ENCODE measurements around the gene CCDC175. TPM values are rescaled to one million over a fixed set of nuclear protein-coding genes. Genes with fewer than 3 reads are reported as not detected.

CCDC175 gene
- total RNA-seq, 1 donor from 2014 or later, result not detected

- intact Hi-C loops (cut with DNase I), result no loop called here
- DNase-seq (ENCODE audit: extremely low spot score in 2 of 2), result no peak
- Histone ChIP-seq H3K36me3 (no peaks in the 10 kb centered on the region), H3K4me3 (no peak overlapping the region), H3K27me3 (no peaks in the 10 kb centered on the region), H3K27ac (no peak overlapping the region), H3K9me3 (no peaks in the 10 kb centered on the region), H3K4me1 (no peaks in the 10 kb centered on the region)
- TF ChIP-seq POLR2AphosphoS5 (IDR thresholded peaks at IDR 0.05; ENCODE audit: insufficient read depth in 1 of 2, low read depth in 1 of 2), result no peak
Measured at GRCh38 chr14:59547310-59547709, 29.3 kb downstream of the CCDC175 start.

- no peaks in the 10 kb centered on the region for H3K4me1 ChIP-seq
- no peak overlapping the region for H3K4me3 ChIP-seq
- no peaks in the 10 kb centered on the region for H3K36me3 ChIP-seq
- TF ChIP-seq POLR2AphosphoS5 (IDR thresholded peaks at IDR 0.05; ENCODE audit: insufficient read depth in 1 of 2, low read depth in 1 of 2), result no peak
- no peak for TF ChIP-seq CTCF (IDR thresholded peaks at IDR 0.05)
- no peak for TF ChIP-seq POLR2A (IDR thresholded peaks at IDR 0.05)
- H3K9me3 ChIP-seq, result no peaks in the 10 kb centered on the region
- no peak for DNase-seq (ENCODE audit: extremely low spot score in 2 of 2)
- no peaks in the 10 kb centered on the region for H3K27me3 ChIP-seq
- intact Hi-C loops (cut with DNase I), result no loop called here
- no peak overlapping the region for H3K27ac ChIP-seq
Measured at GRCh38 chr14:59543873-59544272, 32.7 kb downstream of the CCDC175 start.

GRCh38 chr14:59541731-59542130, 34.9 kb downstream of the CCDC175 start:
- TF ChIP-seq POLR2A (IDR thresholded peaks at IDR 0.05) (no peak), CTCF (IDR thresholded peaks at IDR 0.05) (no peak), POLR2AphosphoS5 (IDR thresholded peaks at IDR 0.05; ENCODE audit: insufficient read depth in 1 of 2, low read depth in 1 of 2) (no peak)
- Histone ChIP-seq H3K27me3 (no peaks in the 10 kb centered on the region), H3K36me3 (no peaks in the 10 kb centered on the region), H3K4me3 (no peak overlapping the region), H3K9me3 (no peaks in the 10 kb centered on the region), H3K27ac (no peak overlapping the region), H3K4me1 (no peaks in the 10 kb centered on the region)
- DNase-seq (ENCODE audit: extremely low spot score in 2 of 2), result no peak
- intact Hi-C loops (cut with DNase I), result no loop called here

GRCh38 chr14:59540852-59541251, 35.8 kb downstream of the CCDC175 start:
- no peaks in the 10 kb centered on the region for H3K4me1 ChIP-seq
- H3K9me3 ChIP-seq, result no peaks in the 10 kb centered on the region
- no peak for DNase-seq (ENCODE audit: extremely low spot score in 2 of 2)
- no peak overlapping the region for H3K27ac ChIP-seq
- no peak for TF ChIP-seq POLR2AphosphoS5 (IDR thresholded peaks at IDR 0.05; ENCODE audit: insufficient read depth in 1 of 2, low read depth in 1 of 2)
- no peak for TF ChIP-seq CTCF (IDR thresholded peaks at IDR 0.05)
- no peak for TF ChIP-seq POLR2A (IDR thresholded peaks at IDR 0.05)
- H3K36me3 ChIP-seq, result no peaks in the 10 kb centered on the region
- intact Hi-C loops (cut with DNase I), result no loop called here
- H3K4me3 ChIP-seq, result no peak overlapping the region
- H3K27me3 ChIP-seq, result no peaks in the 10 kb centered on the region

- H3K27ac ChIP-seq, result no peak overlapping the region
- H3K27me3 ChIP-seq, result no peaks in the 10 kb centered on the region
- no peaks in the 10 kb centered on the region for H3K36me3 ChIP-seq
- intact Hi-C loops (cut with DNase I), result no loop called here
- no peak for TF ChIP-seq POLR2AphosphoS5 (IDR thresholded peaks at IDR 0.05; ENCODE audit: insufficient read depth in 1 of 2, low read depth in 1 of 2)
- no peaks in the 10 kb centered on the region for H3K9me3 ChIP-seq
- H3K4me3 ChIP-seq, result no peak overlapping the region
- no peak for DNase-seq (ENCODE audit: extremely low spot score in 2 of 2)
- H3K4me1 ChIP-seq, result no peaks in the 10 kb centered on the region
Measured at GRCh38 chr14:59538936-59539335, 37.7 kb downstream of the CCDC175 start.

- H3K27me3 ChIP-seq, result no peaks in the 10 kb centered on the region
- H3K27ac ChIP-seq, result no peak overlapping the region
- no peaks in the 10 kb centered on the region for H3K4me1 ChIP-seq
- H3K9me3 ChIP-seq, result no peaks in the 10 kb centered on the region
- no peak for TF ChIP-seq POLR2AphosphoS5 (IDR thresholded peaks at IDR 0.05; ENCODE audit: insufficient read depth in 1 of 2, low read depth in 1 of 2)
- TF ChIP-seq CTCF (IDR thresholded peaks at IDR 0.05), result no peak
- TF ChIP-seq POLR2A (IDR thresholded peaks at IDR 0.05), result no peak
- H3K36me3 ChIP-seq, result no peaks in the 10 kb centered on the region
- no peak overlapping the region for H3K4me3 ChIP-seq
- intact Hi-C loops (cut with DNase I), result no loop called here
- DNase-seq (ENCODE audit: extremely low spot score in 2 of 2), result no peak
Measured at GRCh38 chr14:59537476-59537875, 39.1 kb downstream of the CCDC175 start.

Data from vagina (tissue), 2 donors.